ENCODE measurements around the gene TMEM101.
A peak's percentile ranks its signal among the peaks of the same experiment; 100 is the strongest.
"Not testable (repeated sequence)": the region's sequence is repeated elsewhere in the genome, so short reads cannot be mapped to it uniquely, and the experiment has no call there.

The TMEM101 gene

GRCh38 chr17:44037471-44037870, 22.7 kb upstream of the TMEM101 start:
- Mint-ChIP-seq H3K36me3 (ENCODE audit: low read depth) (peaks cover 62% of the 10 kb centered on the region), H3K27ac (no peak overlapping the region), H3K27me3 (no peaks in the 10 kb centered on the region), H3K9me3 (no peaks in the 10 kb centered on the region), H3K4me1 (ENCODE audit: low read depth) (peaks cover 10% of the 10 kb centered on the region), H3K4me3 (no peak overlapping the region)

- H3K4me1 Mint-ChIP-seq (ENCODE audit: low read depth); H3K9me3 Mint-ChIP-seq; H3K4me3 Mint-ChIP-seq; H3K27ac Mint-ChIP-seq; H3K27me3 Mint-ChIP-seq: not testable (repeated sequence)
- peaks cover 63% of the 10 kb centered on the region for H3K36me3 Mint-ChIP-seq (ENCODE audit: low read depth)
Observed at GRCh38 chr17:44034688-44035087, 19.9 kb upstream of the TMEM101 start.

GRCh38 chr17:44033861-44034408, 19.2 kb upstream of the TMEM101 start:
- Mint-ChIP-seq H3K27ac (peak overlapping the region; percentile 30), H3K4me3 (no peak overlapping the region), H3K9me3 (no peaks in the 10 kb centered on the region), H3K4me1 (ENCODE audit: low read depth) (peaks cover 8% of the 10 kb centered on the region), H3K27me3 (no peaks in the 10 kb centered on the region), H3K36me3 (ENCODE audit: low read depth) (peaks cover 60% of the 10 kb centered on the region)

- Mint-ChIP-seq H3K4me1 (ENCODE audit: low read depth) (peaks cover 8% of the 10 kb centered on the region), H3K36me3 (ENCODE audit: low read depth) (peaks cover 33% of the 10 kb centered on the region), H3K27me3 (no peaks in the 10 kb centered on the region), H3K9me3 (no peaks in the 10 kb centered on the region), H3K4me3 (no peak overlapping the region), H3K27ac (no peak overlapping the region)
Observed at GRCh38 chr17:44030482-44030881, 15.7 kb upstream of the TMEM101 start.

- Mint-ChIP-seq H3K9me3 (no peaks in the 10 kb centered on the region), H3K4me3 (no peak overlapping the region), H3K27ac (peak overlapping the region; percentile 37), H3K36me3 (ENCODE audit: low read depth) (peaks cover 33% of the 10 kb centered on the region), H3K27me3 (no peaks in the 10 kb centered on the region), H3K4me1 (ENCODE audit: low read depth) (peaks cover 8% of the 10 kb centered on the region)
Observed at GRCh38 chr17:44029736-44030135, 15.0 kb upstream of the TMEM101 start.

GRCh38 chr17:44024853-44025252, 10.1 kb upstream of the TMEM101 start:
- Mint-ChIP-seq H3K9me3 (no peaks in the 10 kb centered on the region), H3K27me3 (no peaks in the 10 kb centered on the region), H3K4me3 (no peak overlapping the region), H3K4me1 (ENCODE audit: low read depth) (peaks cover 5% of the 10 kb centered on the region), H3K36me3 (ENCODE audit: low read depth) (peaks cover 4% of the 10 kb centered on the region), H3K27ac (no peak overlapping the region)

GRCh38 chr17:44024271-44024663, 9.5 kb upstream of the TMEM101 start:
- Mint-ChIP-seq H3K27ac (no peak overlapping the region), H3K27me3 (no peaks in the 10 kb centered on the region), H3K4me1 (ENCODE audit: low read depth) (peaks cover under 1% of the 10 kb centered on the region), H3K4me3 (no peak overlapping the region), H3K36me3 (ENCODE audit: low read depth) (peaks cover 4% of the 10 kb centered on the region), H3K9me3 (no peaks in the 10 kb centered on the region)

GRCh38 chr17:44023545-44024270, 8.9 kb upstream of the TMEM101 start:
- Mint-ChIP-seq H3K4me3 (no peak overlapping the region), H3K36me3 (ENCODE audit: low read depth) (peaks cover 4% of the 10 kb centered on the region), H3K27me3 (no peaks in the 10 kb centered on the region), H3K27ac (no peak overlapping the region), H3K9me3 (no peaks in the 10 kb centered on the region), H3K4me1 (ENCODE audit: low read depth) (no peaks in the 10 kb centered on the region)

GRCh38 chr17:44022246-44022645, 7.5 kb upstream of the TMEM101 start:
- no peaks in the 10 kb centered on the region for H3K9me3 Mint-ChIP-seq

GRCh38 chr17:44021227-44021626, 6.5 kb upstream of the TMEM101 start:
- not testable (repeated sequence) for H3K4me3 Mint-ChIP-seq; H3K9me3 Mint-ChIP-seq; H3K27ac Mint-ChIP-seq; H3K4me1 Mint-ChIP-seq (ENCODE audit: low read depth); H3K36me3 Mint-ChIP-seq (ENCODE audit: low read depth); H3K27me3 Mint-ChIP-seq

More at GRCh38 chr17:44022246-44022645, 7.5 kb upstream of the TMEM101 start:
- Mint-ChIP-seq H3K4me3 (no peak overlapping the region), H3K36me3 (ENCODE audit: low read depth) (peaks cover 4% of the 10 kb centered on the region), H3K4me1 (ENCODE audit: low read depth) (no peaks in the 10 kb centered on the region), H3K27me3 (no peaks in the 10 kb centered on the region), H3K27ac (no peak overlapping the region)

- Mint-ChIP-seq H3K27ac (peak overlapping the region; percentile 96), H3K36me3 (ENCODE audit: low read depth) (peaks cover 16% of the 10 kb centered on the region), H3K27me3 (no peaks in the 10 kb centered on the region), H3K9me3 (no peaks in the 10 kb centered on the region), H3K4me3 (peak overlapping the region; percentile 97), H3K4me1 (ENCODE audit: low read depth) (peaks cover 17% of the 10 kb centered on the region)
Observed at GRCh38 chr17:44014133-44014436, 678 bp downstream of the TMEM101 start.

GRCh38 chr17:44012874-44013273, 1.9 kb downstream of the TMEM101 start:
- Mint-ChIP-seq H3K4me1 (ENCODE audit: low read depth) (peaks cover 23% of the 10 kb centered on the region), H3K36me3 (ENCODE audit: low read depth) (peaks cover 16% of the 10 kb centered on the region), H3K9me3 (no peaks in the 10 kb centered on the region), H3K4me3 (peak overlapping the region; percentile 53), H3K27ac (no peak overlapping the region), H3K27me3 (no peaks in the 10 kb centered on the region)

GRCh38 chr17:44012391-44012790, 2.4 kb downstream of the TMEM101 start:
- no peaks in the 10 kb centered on the region for H3K9me3 Mint-ChIP-seq
- H3K36me3 Mint-ChIP-seq (ENCODE audit: low read depth) = peaks cover 16% of the 10 kb centered on the region
- H3K4me3 Mint-ChIP-seq = no peak overlapping the region
- peaks cover 27% of the 10 kb centered on the region for H3K4me1 Mint-ChIP-seq (ENCODE audit: low read depth)
- no peak overlapping the region for H3K27ac Mint-ChIP-seq
- H3K27me3 Mint-ChIP-seq = no peaks in the 10 kb centered on the region

- H3K4me1 Mint-ChIP-seq (ENCODE audit: low read depth) = peaks cover 29% of the 10 kb centered on the region
- no peaks in the 10 kb centered on the region for H3K27me3 Mint-ChIP-seq
- H3K36me3 Mint-ChIP-seq (ENCODE audit: low read depth) = peaks cover 16% of the 10 kb centered on the region
- H3K4me3 Mint-ChIP-seq = no peak overlapping the region
- no peaks in the 10 kb centered on the region for H3K9me3 Mint-ChIP-seq
- no peak overlapping the region for H3K27ac Mint-ChIP-seq
Observed at GRCh38 chr17:44011876-44012275, 2.9 kb downstream of the TMEM101 start.

GRCh38 chr17:44010966-44011647, 3.7 kb downstream of the TMEM101 start:
- H3K4me1 Mint-ChIP-seq (ENCODE audit: low read depth) = peaks cover 34% of the 10 kb centered on the region
- peaks cover 4% of the 10 kb centered on the region for H3K27me3 Mint-ChIP-seq
- no peaks in the 10 kb centered on the region for H3K9me3 Mint-ChIP-seq
- H3K4me3 Mint-ChIP-seq = no peak overlapping the region
- H3K36me3 Mint-ChIP-seq (ENCODE audit: low read depth) = peaks cover 16% of the 10 kb centered on the region
- no peak overlapping the region for H3K27ac Mint-ChIP-seq
